ENCODE measurements around the gene PPP1R12B. TPM values are rescaled to one million over a fixed set of nuclear protein-coding genes. Genes with fewer than 3 reads are reported as not detected.
"Not testable (repeated sequence)": the region's sequence is repeated elsewhere in the genome, so short reads cannot be mapped to it uniquely, and the experiment has no call there.

PPP1R12B gene
- total RNA-seq, 4 donors from 2014 or later = 747 to 1,375 (median 979) TPM

- H3K4me3 ChIP-seq = peak overlapping the region in 1 of 2 donors; percentile 10
- H3K27ac ChIP-seq = peak overlapping the region in 2 of 4 donors; percentile 22 to 31
- H3K27me3 ChIP-seq = no peaks in the 10 kb centered on the region
- WGBS, 2 donors (ENCODE audit: low coverage in 1 of 2) = 7% methylated on average over 3 of the region's 7 CpGs; no CpG with 5 or more reads in 1 of the 2 donors
- H3K36me3 ChIP-seq = no peaks in the 10 kb centered on the region
- H3K4me1 ChIP-seq = peaks cover 0 to 41% (median 12%) of the 10 kb centered on the region in 3 donors
- H3K9me3 ChIP-seq = no peaks in the 10 kb centered on the region
- TF ChIP-seq POLR2A (IDR thresholded peaks at IDR 0.05) = no peak
- TF ChIP-seq EP300 (IDR thresholded peaks at IDR 0.05) = no peak
- no peak for TF ChIP-seq CTCF (IDR thresholded peaks at IDR 0.05)
- TF ChIP-seq POLR2AphosphoS5 (IDR thresholded peaks at IDR 0.05) = no peak
- ATAC-seq = peak; percentile 58
These were observed 274.6 kb downstream of the PPP1R12B start for GRCh38 chr1:202623075-202623474.

GRCh38 chr1:202623476-202623875 lies 275.0 kb downstream of the PPP1R12B start:
- Histone ChIP-seq H3K4me3 (peak overlapping the region in 1 of 2 donors; percentile 10), H3K27ac (peak overlapping the region in 2 of 4 donors; percentile 22 to 31), H3K4me1 (peaks cover 0 to 37% (median 12%) of the 10 kb centered on the region in 3 donors)
- not testable (repeated sequence) for H3K27me3 ChIP-seq, H3K9me3 ChIP-seq, ATAC-seq, H3K36me3 ChIP-seq
- WGBS, 2 donors (ENCODE audit: low coverage in 1 of 2) = 47% methylated on average over 8 of the region's 12 CpGs; no CpG with 5 or more reads in 1 of the 2 donors

- no peak overlapping the region for H3K27ac ChIP-seq
- peaks cover 0 to 29% (median 4%) of the 10 kb centered on the region in 3 donors for H3K4me1 ChIP-seq
- peaks cover 5% of the 10 kb centered on the region for H3K27me3 ChIP-seq
- H3K9me3 ChIP-seq = no peaks in the 10 kb centered on the region
- H3K36me3 ChIP-seq = no peaks in the 10 kb centered on the region
- TF ChIP-seq POLR2A (IDR thresholded peaks at IDR 0.05) (no peak), EP300 (IDR thresholded peaks at IDR 0.05) (no peak), POLR2AphosphoS5 (IDR thresholded peaks at IDR 0.05) (no peak), CTCF (IDR thresholded peaks at IDR 0.05) (no peak)
- no peak overlapping the region for H3K4me3 ChIP-seq
- WGBS, 2 donors (ENCODE audit: low coverage in 1 of 2) = 77 to 79% methylated on average over 7 of the region's 7 CpGs
- no peak for ATAC-seq
These were observed 275.7 kb downstream of the PPP1R12B start for GRCh38 chr1:202624088-202624780.

- no peak for ATAC-seq
- no peaks in the 10 kb centered on the region for H3K9me3 ChIP-seq
- H3K27me3 ChIP-seq = peaks cover 5% of the 10 kb centered on the region
- peaks cover 0 to 26% (median 4%) of the 10 kb centered on the region in 3 donors for H3K4me1 ChIP-seq
- TF ChIP-seq POLR2AphosphoS5 (IDR thresholded peaks at IDR 0.05) (no peak), CTCF (IDR thresholded peaks at IDR 0.05) (no peak), EP300 (IDR thresholded peaks at IDR 0.05) (no peak), POLR2A (IDR thresholded peaks at IDR 0.05) (no peak)
- 80 to 88% methylated on average over 1 of the region's 1 CpG for WGBS, 2 donors (ENCODE audit: low coverage in 1 of 2)
- no peaks in the 10 kb centered on the region for H3K36me3 ChIP-seq
- no peak overlapping the region for H3K4me3 ChIP-seq
- no peak overlapping the region for H3K27ac ChIP-seq
These were observed 276.2 kb downstream of the PPP1R12B start for GRCh38 chr1:202624781-202625108.

- Histone ChIP-seq H3K27ac (no peak overlapping the region), H3K4me1 (peaks cover 0 to 26% (median 4%) of the 10 kb centered on the region in 3 donors), H3K36me3 (no peaks in the 10 kb centered on the region), H3K27me3 (peaks cover 14% of the 10 kb centered on the region), H3K4me3 (no peak overlapping the region), H3K9me3 (no peaks in the 10 kb centered on the region)
- ATAC-seq = peak; percentile 85
- 22 to 84% methylated on average over 7 to 13 of the region's 28 CpGs for WGBS, 2 donors (ENCODE audit: low coverage in 1 of 2)
- TF ChIP-seq CTCF (IDR thresholded peaks at IDR 0.05) (peak in 3 of 4 experiments; percentile 73 to 84 (median 74)), POLR2AphosphoS5 (IDR thresholded peaks at IDR 0.05) (no peak)
These were observed 277.2 kb downstream of the PPP1R12B start for GRCh38 chr1:202625416-202626360.

GRCh38 chr1:202627036-202627435 lies 278.5 kb downstream of the PPP1R12B start:
- not testable (repeated sequence) for ATAC-seq, H3K27ac ChIP-seq, H3K9me3 ChIP-seq, H3K4me3 ChIP-seq, H3K36me3 ChIP-seq
- peaks cover 25% of the 10 kb centered on the region for H3K27me3 ChIP-seq
- peaks cover 0 to 26% (median 4%) of the 10 kb centered on the region in 3 donors for H3K4me1 ChIP-seq
- no CpG with 5 or more reads among the region's 7 CpGs for WGBS, 2 donors (ENCODE audit: low coverage in 1 of 2)

Data from gastroesophageal sphincter (tissue), 4 donors.